SK-N-SH treated with all-trans-retinoic acid at 6 μM for 48 hours (cell line): Measurements from ENCODE around the gene PLEKHB1.

Experiments used
- GLIS3 ChIP-seq: fragments of 250-450 bp; sonication (Bioruptor Pico); IDR thresholded peaks from 2 replicates; pipeline ENCODE4 v1.5.0; 2020; ENCODE audit warnings: mild to moderate bottlenecking, moderate library complexity
- RARB ChIP-seq: fragments of 250-450 bp; sonication (Bioruptor Pico); IDR thresholded peaks from 2 replicates; pipeline ENCODE4 v1.8.0; 2021; ENCODE audit warnings: mild to moderate bottlenecking, moderate library complexity
- TF ChIP-seq, protein P1 (sequence below): fragments of 250-450 bp; sonication (Bioruptor Pico); IDR thresholded peaks from 2 replicates; pipeline ENCODE4 v1.5.0; 2020; ENCODE audit warnings: mild to moderate bottlenecking, moderate library complexity
- TF ChIP-seq, protein P2 (sequence below): fragments of 250-450 bp; sonication (Bioruptor Pico); IDR thresholded peaks from 2 replicates; pipeline ENCODE4 v1.5.1; 2020; ENCODE audit warnings: low read depth, mild to moderate bottlenecking, moderate library complexity
- TF ChIP-seq, protein P3 (sequence below): fragments of 250-450 bp; sonication (Bioruptor Pico); IDR thresholded peaks from 2 replicates; pipeline ENCODE4 v1.8.0; 2020; ENCODE audit warnings: mild to moderate bottlenecking, moderate library complexity, borderline replicate concordance

DNA sequence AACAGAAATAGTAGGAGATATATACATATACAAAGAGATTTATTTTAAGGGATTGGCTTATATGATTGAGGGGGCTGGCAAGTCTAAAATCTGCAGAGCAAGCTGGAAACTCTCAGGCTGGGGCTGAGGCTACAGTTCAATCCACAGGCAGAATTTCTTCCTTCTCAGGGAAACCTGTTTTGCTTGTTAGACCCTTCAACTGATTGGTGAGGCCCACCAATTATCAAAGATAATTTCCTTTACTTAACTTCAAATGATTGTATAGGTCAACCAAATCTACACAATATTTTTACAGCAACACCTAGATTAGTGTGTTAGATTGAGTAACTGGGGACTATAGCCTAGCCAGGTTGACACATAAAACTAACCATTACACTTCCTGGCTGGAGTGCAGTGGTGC is 4.7 kb upstream of the PLEKHB1 start:
- TF ChIP-seq, protein P1, sequence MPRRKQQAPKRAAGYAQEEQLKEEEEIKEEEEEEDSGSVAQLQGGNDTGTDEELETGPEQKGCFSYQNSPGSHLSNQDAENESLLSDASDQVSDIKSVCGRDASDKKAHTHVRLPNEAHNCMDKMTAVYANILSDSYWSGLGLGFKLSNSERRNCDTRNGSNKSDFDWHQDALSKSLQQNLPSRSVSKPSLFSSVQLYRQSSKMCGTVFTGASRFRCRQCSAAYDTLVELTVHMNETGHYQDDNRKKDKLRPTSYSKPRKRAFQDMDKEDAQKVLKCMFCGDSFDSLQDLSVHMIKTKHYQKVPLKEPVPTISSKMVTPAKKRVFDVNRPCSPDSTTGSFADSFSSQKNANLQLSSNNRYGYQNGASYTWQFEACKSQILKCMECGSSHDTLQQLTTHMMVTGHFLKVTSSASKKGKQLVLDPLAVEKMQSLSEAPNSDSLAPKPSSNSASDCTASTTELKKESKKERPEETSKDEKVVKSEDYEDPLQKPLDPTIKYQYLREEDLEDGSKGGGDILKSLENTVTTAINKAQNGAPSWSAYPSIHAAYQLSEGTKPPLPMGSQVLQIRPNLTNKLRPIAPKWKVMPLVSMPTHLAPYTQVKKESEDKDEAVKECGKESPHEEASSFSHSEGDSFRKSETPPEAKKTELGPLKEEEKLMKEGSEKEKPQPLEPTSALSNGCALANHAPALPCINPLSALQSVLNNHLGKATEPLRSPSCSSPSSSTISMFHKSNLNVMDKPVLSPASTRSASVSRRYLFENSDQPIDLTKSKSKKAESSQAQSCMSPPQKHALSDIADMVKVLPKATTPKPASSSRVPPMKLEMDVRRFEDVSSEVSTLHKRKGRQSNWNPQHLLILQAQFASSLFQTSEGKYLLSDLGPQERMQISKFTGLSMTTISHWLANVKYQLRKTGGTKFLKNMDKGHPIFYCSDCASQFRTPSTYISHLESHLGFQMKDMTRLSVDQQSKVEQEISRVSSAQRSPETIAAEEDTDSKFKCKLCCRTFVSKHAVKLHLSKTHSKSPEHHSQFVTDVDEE (CRISPR knock-in tag) = no peak
- TF ChIP-seq, protein P2, sequence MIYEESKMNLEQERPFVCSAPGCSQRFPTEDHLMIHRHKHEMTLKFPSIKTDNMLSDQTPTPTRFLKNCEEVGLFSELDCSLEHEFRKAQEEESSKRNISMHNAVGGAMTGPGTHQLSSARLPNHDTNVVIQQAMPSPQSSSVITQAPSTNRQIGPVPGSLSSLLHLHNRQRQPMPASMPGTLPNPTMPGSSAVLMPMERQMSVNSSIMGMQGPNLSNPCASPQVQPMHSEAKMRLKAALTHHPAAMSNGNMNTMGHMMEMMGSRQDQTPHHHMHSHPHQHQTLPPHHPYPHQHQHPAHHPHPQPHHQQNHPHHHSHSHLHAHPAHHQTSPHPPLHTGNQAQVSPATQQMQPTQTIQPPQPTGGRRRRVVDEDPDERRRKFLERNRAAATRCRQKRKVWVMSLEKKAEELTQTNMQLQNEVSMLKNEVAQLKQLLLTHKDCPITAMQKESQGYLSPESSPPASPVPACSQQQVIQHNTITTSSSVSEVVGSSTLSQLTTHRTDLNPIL (CRISPR knock-in tag) = no peak
- TF ChIP-seq GLIS3 (CRISPR knock-in tag) (no peak), RARB (CRISPR knock-in tag) (no peak)
- TF ChIP-seq, protein P3, sequence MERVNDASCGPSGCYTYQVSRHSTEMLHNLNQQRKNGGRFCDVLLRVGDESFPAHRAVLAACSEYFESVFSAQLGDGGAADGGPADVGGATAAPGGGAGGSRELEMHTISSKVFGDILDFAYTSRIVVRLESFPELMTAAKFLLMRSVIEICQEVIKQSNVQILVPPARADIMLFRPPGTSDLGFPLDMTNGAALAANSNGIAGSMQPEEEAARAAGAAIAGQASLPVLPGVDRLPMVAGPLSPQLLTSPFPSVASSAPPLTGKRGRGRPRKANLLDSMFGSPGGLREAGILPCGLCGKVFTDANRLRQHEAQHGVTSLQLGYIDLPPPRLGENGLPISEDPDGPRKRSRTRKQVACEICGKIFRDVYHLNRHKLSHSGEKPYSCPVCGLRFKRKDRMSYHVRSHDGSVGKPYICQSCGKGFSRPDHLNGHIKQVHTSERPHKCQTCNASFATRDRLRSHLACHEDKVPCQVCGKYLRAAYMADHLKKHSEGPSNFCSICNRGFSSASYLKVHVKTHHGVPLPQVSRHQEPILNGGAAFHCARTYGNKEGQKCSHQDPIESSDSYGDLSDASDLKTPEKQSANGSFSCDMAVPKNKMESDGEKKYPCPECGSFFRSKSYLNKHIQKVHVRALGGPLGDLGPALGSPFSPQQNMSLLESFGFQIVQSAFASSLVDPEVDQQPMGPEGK = no peak
